IPS DF 4.7 (cell line): ENCODE data around the gene ANTXRL.
"Not testable (repeated sequence)": the region's sequence is repeated elsewhere in the genome, so short reads cannot be mapped to it uniquely, and the experiment has no call there.

Experiments used
- DNase-seq: peaks from one replicate; pipeline ENCODE4 v3.0.0-alpha.2; 2013; ENCODE audit warnings: low spot score; ENCODE audit errors: extremely low read depth

Gene ANTXRL

GRCh38 chr10:46254467-46254866 lies 32.3 kb upstream of the ANTXRL start:
- DNase-seq: no peak

GRCh38 chr10:46255210-46255609 lies 31.6 kb upstream of the ANTXRL start:
- not testable (repeated sequence) for DNase-seq

GRCh38 chr10:46255801-46256747 lies 30.7 kb upstream of the ANTXRL start:
- DNase-seq: no peak

- DNase-seq: no peak
Observed at GRCh38 chr10:46257099-46257498, 29.7 kb upstream of the ANTXRL start.

GRCh38 chr10:46262906-46263560 lies 23.8 kb upstream of the ANTXRL start:
- DNase-seq: not testable (repeated sequence)

GRCh38 chr10:46263831-46264268 lies 22.9 kb upstream of the ANTXRL start:
- DNase-seq: no peak

- DNase-seq: no peak
Observed at GRCh38 chr10:46264336-46264735, 22.5 kb upstream of the ANTXRL start.

GRCh38 chr10:46264737-46265368 lies 21.9 kb upstream of the ANTXRL start:
- no peak for DNase-seq

- not testable (repeated sequence) for DNase-seq
Observed at GRCh38 chr10:46265566-46266305, 21.1 kb upstream of the ANTXRL start.

GRCh38 chr10:46266306-46266985 lies 20.4 kb upstream of the ANTXRL start:
- DNase-seq: no peak

- DNase-seq: no peak
Observed at GRCh38 chr10:46267132-46267985, 19.4 kb upstream of the ANTXRL start.

- no peak for DNase-seq
Observed at GRCh38 chr10:46268076-46268881, 18.5 kb upstream of the ANTXRL start.

GRCh38 chr10:46269554-46270053 lies 17.2 kb upstream of the ANTXRL start:
- not testable (repeated sequence) for DNase-seq

GRCh38 chr10:46270086-46270811 lies 16.5 kb upstream of the ANTXRL start:
- no peak for DNase-seq

GRCh38 chr10:46270963-46271530 lies 15.8 kb upstream of the ANTXRL start:
- not testable (repeated sequence) for DNase-seq

GRCh38 chr10:46271795-46272499 lies 14.8 kb upstream of the ANTXRL start:
- not testable (repeated sequence) for DNase-seq

GRCh38 chr10:46272863-46273415 lies 13.9 kb upstream of the ANTXRL start:
- DNase-seq: no peak
